Testis (tissue), 2 donors: ENCODE results near the gene MIEN1.

ENCODE experiments used
- CTCF ChIP-seq, 3 experiments: fragments of 450-650 bp in 2 of 3; fragments of 200-600 bp in 1 of 3; sonication (generic) in 1 of 3; IDR thresholded peaks; one replicate each; pipeline ENCODE4 v1.5.1; 2016 to 2019; ENCODE audit warnings: antibody characterized with exemption in 3 of 3, mild to moderate bottlenecking in 2 of 3, moderate library complexity in 1 of 3
- POLR2A ChIP-seq: fragments of 450-650 bp; IDR thresholded peaks from one replicate; pipeline ENCODE4 v1.6.1; 2017; ENCODE audit warnings: antibody characterized with exemption, mild to moderate bottlenecking, moderate library complexity

- TF ChIP-seq CTCF (IDR thresholded peaks at IDR 0.05) (no peak), POLR2A (no peak)
These were observed 27.1 kb downstream of the MIEN1 start for GRCh38 chr17:39702901-39703893.
